Activated CD8-positive, alpha-beta memory T cell treated with anti-CD3 and anti-CD28 coated beads for 48 hours (primary cell): ENCODE results near the gene FXYD1.

Source experiments
- DNase-seq, 3 experiments: peaks; one replicate each; pipeline ENCODE4 v3.0.0-alpha.2; 2020; ENCODE audit warnings: low read depth in 2 of 3, low spot score in 2 of 3

FXYD1 gene

GRCh38 chr19:35106898-35107541 is 31.6 kb upstream of the FXYD1 start:
- DNase-seq = no peak

DNA sequence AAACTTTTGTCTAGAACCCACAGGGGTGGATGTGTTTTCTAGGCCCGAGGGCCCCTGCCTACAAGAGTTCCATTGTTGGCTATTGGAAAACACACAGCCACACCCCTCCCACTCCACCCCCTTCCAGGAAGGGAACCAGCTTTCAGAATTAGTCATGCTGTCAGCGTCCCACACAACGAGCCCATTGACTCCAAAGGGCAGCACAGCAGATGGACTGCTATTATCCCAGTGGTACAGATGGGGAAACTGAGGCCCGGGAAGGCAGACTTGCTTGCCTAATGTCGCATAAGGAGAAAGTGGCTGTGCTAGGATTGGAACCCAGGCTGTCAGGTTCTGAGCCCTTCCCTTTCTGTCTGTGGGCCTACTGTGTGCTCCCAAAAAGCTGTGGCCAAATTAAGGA is 31.1 kb upstream of the FXYD1 start:
- no peak for DNase-seq

GRCh38 chr19:35108730-35109129 is 29.9 kb upstream of the FXYD1 start:
- no peak for DNase-seq

- DNase-seq = no peak
Observed at GRCh38 chr19:35109395-35110112, 29.1 kb upstream of the FXYD1 start.

GRCh38 chr19:35110974-35111373 is 27.6 kb upstream of the FXYD1 start:
- DNase-seq = no peak

DNA sequence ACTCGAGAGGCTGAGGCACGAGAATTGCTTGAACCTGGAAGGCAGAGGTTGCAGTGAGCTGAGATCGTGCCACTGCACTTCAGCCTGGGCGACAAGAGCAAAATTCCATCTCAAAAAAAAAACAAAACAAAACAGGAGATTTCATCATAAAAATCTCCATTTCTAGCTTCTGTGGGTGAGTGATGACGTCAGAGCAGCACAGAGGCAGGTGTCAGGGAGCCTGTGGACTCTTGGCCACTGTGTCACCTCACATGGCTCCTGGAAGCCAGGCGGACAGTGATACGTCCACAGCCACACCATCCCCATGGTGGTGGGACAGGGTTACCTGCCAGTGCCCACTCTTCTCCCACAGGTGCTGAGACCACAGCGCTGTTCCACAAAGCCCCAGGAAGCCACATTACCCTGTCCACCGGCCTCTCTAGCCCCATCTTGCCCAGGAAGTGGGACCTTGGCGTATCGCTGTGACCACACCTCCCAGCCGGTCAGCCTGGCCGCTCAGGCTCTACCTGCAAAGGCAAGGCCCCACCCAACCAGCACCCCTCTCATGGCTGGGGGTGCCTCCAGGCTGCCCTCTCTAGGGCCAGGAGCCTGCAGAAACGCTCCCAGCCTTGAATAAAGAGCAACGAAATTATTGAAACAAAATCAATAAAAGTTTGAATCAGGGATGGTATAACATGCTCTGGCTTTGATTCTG is 25.5 kb upstream of the FXYD1 start:
- DNase-seq = no peak

- peak in 2 of 3 experiments; percentile 62 to 76 for DNase-seq
Observed at GRCh38 chr19:35114353-35115176, 24.1 kb upstream of the FXYD1 start.

- DNase-seq = no peak
Observed at GRCh38 chr19:35115177-35115951, 23.3 kb upstream of the FXYD1 start, which contains the start of gene FXYD3. FXYD3 (plus strand) TSS chr19:35115823; CDS start chr19:35119377, 3,554 bp downstream.

DNA sequence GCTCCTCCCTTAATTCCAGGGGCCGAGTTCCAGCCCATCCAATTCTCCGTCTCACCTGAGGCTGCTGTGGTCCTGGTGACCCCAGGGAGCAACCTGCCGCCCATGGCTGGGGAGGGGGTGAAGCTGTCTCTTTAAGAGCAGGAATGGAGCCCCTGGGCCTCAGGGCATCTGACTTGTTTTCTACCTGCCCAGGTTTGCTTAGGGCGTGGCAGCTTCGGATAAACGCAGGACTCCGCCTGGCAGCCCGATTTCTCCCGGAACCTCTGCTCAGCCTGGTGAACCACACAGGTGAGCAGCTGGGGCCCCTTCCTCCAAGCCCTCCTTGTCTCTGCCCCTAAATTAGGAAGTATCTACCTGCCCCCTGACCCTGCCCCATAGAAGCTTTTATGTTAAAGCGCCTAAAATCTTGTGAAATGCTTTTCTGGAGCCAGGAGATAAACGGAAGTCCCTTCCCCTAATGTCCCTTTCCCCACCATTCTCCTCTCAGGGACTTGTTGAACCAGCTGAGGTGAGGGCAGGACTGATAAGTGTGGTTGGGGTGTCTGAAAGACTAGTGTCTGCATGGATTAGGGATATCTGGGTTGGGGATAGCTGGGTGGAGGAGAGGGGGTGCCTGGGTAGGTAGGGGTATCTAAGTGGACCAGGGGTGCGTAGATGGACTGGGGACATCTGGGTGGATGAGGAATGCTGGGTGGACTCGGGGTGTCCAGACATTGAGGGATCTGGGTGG is 22.4 kb upstream of the FXYD1 start:
- no peak for DNase-seq

GRCh38 chr19:35117116-35117515 is 21.5 kb upstream of the FXYD1 start:
- no peak for DNase-seq

DNA sequence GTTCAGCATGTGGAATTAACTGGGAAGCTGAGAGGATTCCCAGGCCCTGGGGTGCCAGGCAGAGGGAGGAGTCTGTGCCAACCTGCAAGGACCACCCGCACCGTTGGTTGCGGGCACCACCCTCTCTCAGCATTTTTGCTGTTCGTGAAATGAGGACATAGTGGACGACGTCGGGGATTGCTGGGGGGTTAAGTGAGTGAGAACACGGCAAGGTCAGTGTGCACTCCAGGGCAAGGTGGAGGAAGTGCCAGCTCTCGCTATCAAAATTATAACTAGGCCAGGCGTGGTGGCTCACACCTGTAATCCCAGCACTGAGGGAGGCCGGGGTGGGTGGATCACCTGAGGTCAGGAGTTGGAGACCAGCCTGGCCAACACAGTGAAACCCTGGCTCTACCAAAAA is 20.8 kb upstream of the FXYD1 start:
- DNase-seq = no peak

DNA sequence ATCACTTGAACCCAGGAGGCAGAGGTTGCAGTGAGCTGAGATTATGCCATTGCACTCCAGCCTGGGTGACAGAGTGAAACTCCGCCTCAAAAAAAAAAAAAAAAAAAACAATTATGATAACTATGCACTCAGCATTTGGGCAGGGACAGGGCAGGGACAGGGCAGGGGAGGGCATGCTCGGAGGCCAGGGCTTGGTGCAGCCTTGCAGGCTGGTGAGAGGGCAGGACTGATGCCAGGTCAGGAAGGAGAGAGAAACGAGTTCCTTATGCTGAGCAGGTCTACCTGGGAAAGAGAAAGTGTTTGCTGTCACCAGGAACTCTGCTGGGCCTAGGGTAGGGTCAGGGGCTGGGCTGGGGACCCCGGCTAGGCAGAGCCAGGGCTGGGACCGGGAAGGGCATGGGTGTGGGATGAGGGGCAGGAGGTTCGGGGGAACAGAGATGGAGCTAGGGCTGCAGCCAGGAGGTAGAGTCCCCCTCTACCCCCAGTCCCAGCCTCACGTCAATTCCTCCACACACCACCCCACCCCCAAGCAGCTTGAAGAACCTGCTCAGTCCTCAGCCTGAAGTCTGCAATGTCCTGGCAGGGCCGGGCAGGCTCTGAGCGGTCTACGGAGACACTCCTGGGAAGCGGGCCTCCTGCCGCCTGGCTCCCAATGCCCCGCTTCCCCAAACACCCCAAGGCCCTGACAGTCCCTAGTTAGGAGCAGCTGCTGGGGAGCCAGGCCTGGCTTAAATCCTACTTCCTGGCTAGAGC is 20.2 kb upstream of the FXYD1 start:
- DNase-seq = no peak

- no peak for DNase-seq
Observed at GRCh38 chr19:35119091-35119490, 19.5 kb upstream of the FXYD1 start.

DNA sequence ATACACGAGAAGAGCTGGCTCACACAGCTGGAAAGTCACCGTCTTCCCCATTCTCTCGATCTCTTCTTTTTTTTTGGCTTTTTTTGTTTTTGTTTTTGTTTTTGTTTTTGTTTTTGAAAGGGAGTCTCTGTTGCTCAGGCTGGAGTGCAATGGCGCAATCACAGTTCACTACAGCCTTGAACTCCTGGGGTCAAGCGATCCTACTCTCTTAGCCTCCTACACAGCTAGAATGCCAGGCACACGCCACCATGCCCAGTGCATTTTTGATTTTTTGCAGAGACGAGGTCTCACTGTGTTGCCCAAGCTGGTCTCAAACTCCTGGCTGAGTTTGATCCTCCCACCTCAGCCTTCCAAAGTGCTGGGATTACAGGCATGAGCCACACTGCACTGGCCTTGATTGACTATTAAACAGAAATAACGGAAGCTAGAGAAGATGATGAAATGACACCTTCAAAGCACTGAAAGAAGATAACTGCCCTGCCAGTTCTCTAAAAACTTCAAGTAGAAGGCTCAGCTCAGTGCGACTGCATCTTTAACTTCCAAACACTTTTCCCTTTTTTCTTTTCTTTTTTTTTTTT is 19.0 kb upstream of the FXYD1 start:
- DNase-seq = no peak

DNA sequence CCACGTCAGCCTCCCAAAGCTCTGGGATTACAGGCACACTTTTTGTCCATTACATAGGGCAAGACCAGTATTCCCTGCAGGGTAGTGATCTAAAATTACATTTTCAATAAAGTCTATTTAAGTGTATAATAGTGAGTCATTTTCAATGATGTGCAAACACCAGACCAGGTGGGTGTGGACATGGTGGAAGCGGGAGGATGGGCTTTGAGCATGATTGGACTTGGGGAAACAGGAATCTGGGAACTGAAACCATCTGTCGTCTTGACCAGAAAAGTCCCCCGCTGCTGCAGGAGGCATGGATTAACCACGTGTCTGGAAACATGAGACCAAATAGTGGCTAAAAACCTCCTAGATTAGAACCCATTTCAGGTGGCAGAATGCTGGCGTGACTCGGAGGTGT is 18.1 kb upstream of the FXYD1 start:
- no peak for DNase-seq

GRCh38 chr19:35120898-35121297 is 17.7 kb upstream of the FXYD1 start:
- DNase-seq = no peak

DNA sequence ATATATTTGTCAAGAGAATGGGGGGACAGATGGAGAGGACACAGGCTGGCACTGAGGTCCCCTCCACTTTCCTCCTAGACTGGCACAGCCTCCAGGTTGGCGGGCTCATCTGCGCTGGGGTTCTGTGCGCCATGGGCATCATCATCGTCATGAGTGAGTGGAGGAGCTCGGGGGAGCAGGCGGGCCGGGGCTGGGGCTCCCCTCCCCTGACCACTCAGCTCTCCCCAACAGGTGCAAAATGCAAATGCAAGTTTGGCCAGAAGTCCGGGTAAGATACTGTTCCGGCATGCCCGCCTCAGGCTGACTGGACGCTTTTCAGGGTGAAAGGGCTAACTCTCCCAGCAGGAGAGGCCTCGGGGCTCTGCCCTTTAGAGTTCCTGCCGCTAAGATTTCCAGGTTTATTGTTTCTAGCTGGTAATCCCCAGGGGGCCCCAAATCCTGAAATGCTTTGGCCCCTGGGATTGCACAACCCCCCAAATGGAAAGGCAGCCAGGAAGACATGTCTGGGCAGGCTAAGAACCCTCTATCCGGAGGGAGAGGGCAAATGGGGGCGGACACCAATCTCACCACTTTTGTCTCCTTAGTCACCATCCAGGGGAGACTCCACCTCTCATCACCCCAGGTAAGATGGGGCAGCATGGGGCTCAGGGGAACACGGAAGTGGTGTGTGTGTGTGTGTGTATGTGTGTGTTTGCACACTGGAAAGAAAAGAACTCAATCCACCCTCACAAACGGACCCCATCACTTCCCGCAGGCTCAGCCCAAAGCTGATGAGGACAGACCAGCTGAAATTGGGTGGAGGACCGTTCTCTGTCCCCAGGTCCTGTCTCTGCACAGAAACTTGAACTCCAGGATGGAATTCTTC is 15.7 kb upstream of the FXYD1 start:
- DNase-seq = no peak

GRCh38 chr19:35123573-35123972 is 15.1 kb upstream of the FXYD1 start:
- DNase-seq = no peak
